H9 (cell line): ENCODE results near the gene PTBP3. TPM values are rescaled to one million over a fixed set of nuclear protein-coding genes. Genes with fewer than 3 reads are reported as not detected.

Experiments
- DNase-seq: peaks from one replicate; pipeline ENCODE4 v3.0.0-alpha.2; 2017
- H2AFZ ChIP-seq: one replicate; pipeline ENCODE4 v1.6.1; 2013; ENCODE audit warnings: mild to moderate bottlenecking, low read length, control low read depth, moderate library complexity
- H2AK5ac ChIP-seq: 2 replicates; pipeline ENCODE4 v1.6.1; 2013; ENCODE audit warnings: low read length, control low read depth, mixed read lengths; ENCODE audit not compliant: insufficient read length
- H2BK120ac ChIP-seq: one replicate; pipeline ENCODE4 v1.6.1; 2013; ENCODE audit warnings: low read depth, mild to moderate bottlenecking, low read length, control low read depth, inconsistent platforms; ENCODE audit not compliant: poor library complexity, severe bottlenecking
- H2BK12ac ChIP-seq: 2 replicates; pipeline ENCODE4 v1.6.1; 2013; ENCODE audit warnings: low read length, control low read depth, mixed read lengths, low read depth; ENCODE audit not compliant: insufficient read length
- H2BK15ac ChIP-seq: 2 replicates; pipeline ENCODE4 v1.6.1; 2013; ENCODE audit warnings: low read depth, low read length, control low read depth
- H2BK20ac ChIP-seq: one replicate; pipeline ENCODE4 v1.6.1; 2013; ENCODE audit warnings: low read depth, mild to moderate bottlenecking, low read length, control low read depth, inconsistent platforms; ENCODE audit not compliant: poor library complexity, severe bottlenecking
- H2BK5ac ChIP-seq: 2 replicates; pipeline ENCODE4 v1.6.1; 2013; ENCODE audit warnings: low read length, control low read depth, mixed read lengths; ENCODE audit not compliant: insufficient read length
- H3K14ac ChIP-seq: 2 replicates; pipeline ENCODE4 v1.6.1; 2013; ENCODE audit warnings: low read length, control low read depth; ENCODE audit not compliant: insufficient read depth
- H3K18ac ChIP-seq: 2 replicates; pipeline ENCODE4 v1.6.1; 2013; ENCODE audit warnings: low read depth, mild to moderate bottlenecking, mixed read lengths, low read length, control low read depth; ENCODE audit not compliant: insufficient read length
- H3K23ac ChIP-seq: 2 replicates; pipeline ENCODE4 v1.6.1; 2013; ENCODE audit warnings: low read length, control low read depth, mixed read lengths, low read depth; ENCODE audit not compliant: insufficient read length
- H3K23me2 ChIP-seq: 2 replicates; pipeline ENCODE4 v1.6.1; 2013; ENCODE audit warnings: low read depth, mild to moderate bottlenecking, mixed read lengths, low read length, control low read depth; ENCODE audit not compliant: insufficient read length, poor library complexity, severe bottlenecking
- H3K27ac ChIP-seq: 2 replicates; pipeline ENCODE4 v1.5.1; 2013; ENCODE audit warnings: low read length, control low read depth, mixed read lengths, low read depth; ENCODE audit not compliant: insufficient read length
- H3K27me3 ChIP-seq: 2 replicates; pipeline ENCODE4 v1.6.1; 2013; ENCODE audit warnings: low read length, control low read depth, inconsistent platforms; ENCODE audit not compliant: insufficient read depth
- H3K4ac ChIP-seq: 2 replicates; pipeline ENCODE4 v1.6.1; 2013; ENCODE audit warnings: low read depth, mild to moderate bottlenecking, control low read depth, inconsistent platforms, low read length, moderate library complexity
- H3K4me1 ChIP-seq: 2 replicates; pipeline ENCODE4 v1.6.1; 2013; ENCODE audit warnings: low read length, control low read depth, inconsistent platforms; ENCODE audit not compliant: insufficient read depth
- H3K4me2 ChIP-seq: 2 replicates; pipeline ENCODE4 v1.6.1; 2013; ENCODE audit warnings: low read length, control low read depth, mixed read lengths; ENCODE audit not compliant: insufficient read length, insufficient read depth
- H3K56ac ChIP-seq: 2 replicates; pipeline ENCODE4 v1.6.1; 2013; ENCODE audit warnings: low read depth, mild to moderate bottlenecking, mixed read lengths, low read length, control low read depth; ENCODE audit not compliant: insufficient read length
- H3K79me1 ChIP-seq: 2 replicates; pipeline ENCODE4 v1.6.1; 2013; ENCODE audit warnings: low read depth, mild to moderate bottlenecking, moderate library complexity, low read length, control low read depth, inconsistent platforms; ENCODE audit not compliant: insufficient read depth, poor library complexity, severe bottlenecking
- H3K79me2 ChIP-seq: 2 replicates; pipeline ENCODE4 v1.6.1; 2013; ENCODE audit warnings: low read length, control low read depth, inconsistent platforms; ENCODE audit not compliant: insufficient read depth
- H3K9ac ChIP-seq: 2 replicates; pipeline ENCODE4 v1.6.1; 2013; ENCODE audit warnings: low read length, control low read depth, mixed read lengths; ENCODE audit not compliant: insufficient read length; ENCODE audit errors: extremely low read depth
- H3K9me3 ChIP-seq: one replicate; pipeline ENCODE4 v1.6.1; 2013; ENCODE audit warnings: low read depth, low read length, inconsistent platforms; ENCODE audit not compliant: control insufficient read depth
- H3T11ph ChIP-seq: one replicate; pipeline ENCODE4 v1.6.1; 2013; ENCODE audit warnings: mild to moderate bottlenecking, low read length, control low read depth, inconsistent platforms
- H4K20me1 ChIP-seq: one replicate; pipeline ENCODE4 v1.6.1; 2013; ENCODE audit not compliant: control insufficient read depth, insufficient read length, insufficient read depth
- H4K5ac ChIP-seq: 2 replicates; pipeline ENCODE4 v1.6.1; 2013; ENCODE audit warnings: low read depth, mild to moderate bottlenecking, mixed read lengths, low read length, control low read depth; ENCODE audit not compliant: insufficient read length
- H4K8ac ChIP-seq: replicated peaks from 2 replicates; pipeline ENCODE4 v1.6.1; 2013; ENCODE audit warnings: low read length, control low read depth, mixed read lengths, low read depth; ENCODE audit not compliant: insufficient read length
- H4K91ac ChIP-seq: 2 replicates; pipeline ENCODE4 v1.6.1; 2013; ENCODE audit warnings: low read depth, mild to moderate bottlenecking, moderate library complexity, mixed read lengths, low read length, control low read depth; ENCODE audit not compliant: insufficient read length
- H3K27ac Mint-ChIP-seq, 3 experiments: 2 replicates in 2 of 3; 3 replicates in 1 of 3; pipeline ENCODE4 v1.8.0; 2020 to 2021; ENCODE audit warnings: mixed read lengths in 3 of 3, mild to moderate bottlenecking in 1 of 3, moderate library complexity in 1 of 3
- H3K27me3 Mint-ChIP-seq: 2 replicates; pipeline ENCODE4 v1.8.0; 2021; ENCODE audit warnings: low read depth, mild to moderate bottlenecking, moderate library complexity, mixed read lengths
- H3K36me3 Mint-ChIP-seq, 3 experiments: 2 replicates in 2 of 3; 3 replicates in 1 of 3; pipeline ENCODE4 v1.8.0; 2020 to 2021; ENCODE audit warnings: low read depth in 3 of 3, mixed read lengths in 3 of 3; ENCODE audit not compliant: insufficient read depth in 1 of 3
- H3K4me1 Mint-ChIP-seq, 2 experiments: 2 replicates each; pipeline ENCODE4 v1.8.0; 2020; ENCODE audit warnings: mixed read lengths in 2 of 2
- H3K4me3 Mint-ChIP-seq, 2 experiments: 2 replicates in 1 of 2; 3 replicates in 1 of 2; pipeline ENCODE4 v1.8.0; 2020 to 2021; ENCODE audit warnings: mild to moderate bottlenecking in 2 of 2, mixed read lengths in 2 of 2, moderate library complexity in 1 of 2
- H3K9me3 Mint-ChIP-seq, 2 experiments: 2 replicates in 1 of 2; 3 replicates in 1 of 2; pipeline ENCODE4 v1.8.0; 2020; ENCODE audit warnings: mild to moderate bottlenecking in 2 of 2, mixed read lengths in 2 of 2, moderate library complexity in 1 of 2
- CTCF ChIP-seq: fragments of 200-600 bp; sonication (generic); conservative IDR thresholded peaks from 3 replicates; pipeline ENCODE4 v1.8.0; 2021; ENCODE audit warnings: antibody characterized with exemption, mild to moderate bottlenecking
- WGBS: extraction: QIAGEN DNeasy Blood & Tissue Kit; methylation state at CpG from one replicate; pipeline ENCODE4 v1.1.7; 2013; ENCODE audit warnings: missing lambda C conversion rate, low lambda C conversion rate, mixed read lengths; ENCODE audit not compliant: insufficient read length; ENCODE audit errors: extremely low coverage; 5-methylcytosine and 5-hydroxymethylcytosine counted together
- total RNA-seq: library from RNA; stranded (reverse); gene quantifications from 2 replicates; pipeline ENCODE4 v1.2.1, GENCODE V29; 2021

Gene PTBP3
- total RNA-seq, 1 experiment from 2014 or later = 89.5 TPM

GRCh38 chr9:112355427-112355897 is 22.0 kb upstream of the PTBP3 start:
- Histone ChIP-seq H3T11ph (no peak overlapping the region), H3K9me3 (no peaks in the 10 kb centered on the region), H4K5ac (no peak overlapping the region), H3K27ac (no peak overlapping the region), H2BK20ac (no peak overlapping the region), H3K4me1 (no peaks in the 10 kb centered on the region), H2BK15ac (no peak overlapping the region), H3K79me2 (no peaks in the 10 kb centered on the region), H4K8ac (no peak overlapping the region), H3K4ac (no peak overlapping the region), H3K79me1 (no peaks in the 10 kb centered on the region), H2BK5ac (no peak overlapping the region), H2AK5ac (no peak overlapping the region), H4K91ac (no peak overlapping the region), H3K23me2 (no peaks in the 10 kb centered on the region), H3K9ac (no peak overlapping the region), H2BK12ac (no peak overlapping the region), H3K23ac (no peak overlapping the region), H3K14ac (no peak overlapping the region), H3K56ac (no peak overlapping the region), H2AFZ (no peak overlapping the region), H4K20me1 (no peaks in the 10 kb centered on the region), H3K4me2 (no peak overlapping the region), H3K18ac (no peak overlapping the region), H2BK120ac (no peak overlapping the region), H3K27me3 (no peaks in the 10 kb centered on the region)
- WGBS = no CpG with 5 or more reads among the region's 8 CpGs
- TF ChIP-seq CTCF = no peak
- H3K27me3 Mint-ChIP-seq = no peaks in the 10 kb centered on the region
- H3K27ac Mint-ChIP-seq = no peak overlapping the region
- H3K9me3 Mint-ChIP-seq = no peaks in the 10 kb centered on the region; a peak in 2 of 5 replicates
- peaks cover 7 to 11% of the 10 kb centered on the region in 2 experiments for H3K4me1 Mint-ChIP-seq
- no peak overlapping the region for H3K4me3 Mint-ChIP-seq
- DNase-seq = no peak
- no peaks in the 10 kb centered on the region for H3K36me3 Mint-ChIP-seq
